Loucy (cell line): ENCODE data around the gene APCS.

Experiments
- EZH2phosphoT487 ChIP-seq: fragments of 200-600 bp; IDR thresholded peaks from 2 replicates; pipeline ENCODE4 v1.6.1; 2018; ENCODE audit warnings: antibody characterized with exemption, mild to moderate bottlenecking, moderate library complexity, borderline replicate concordance
- TF ChIP-seq, protein P1 (sequence below): fragments of 200-600 bp; sonication (generic); conservative IDR thresholded peaks from 2 replicates; pipeline ENCODE4 v1.5.1; 2014; ENCODE audit warnings: mild to moderate bottlenecking, antibody characterized with exemption, low read length

DNA sequence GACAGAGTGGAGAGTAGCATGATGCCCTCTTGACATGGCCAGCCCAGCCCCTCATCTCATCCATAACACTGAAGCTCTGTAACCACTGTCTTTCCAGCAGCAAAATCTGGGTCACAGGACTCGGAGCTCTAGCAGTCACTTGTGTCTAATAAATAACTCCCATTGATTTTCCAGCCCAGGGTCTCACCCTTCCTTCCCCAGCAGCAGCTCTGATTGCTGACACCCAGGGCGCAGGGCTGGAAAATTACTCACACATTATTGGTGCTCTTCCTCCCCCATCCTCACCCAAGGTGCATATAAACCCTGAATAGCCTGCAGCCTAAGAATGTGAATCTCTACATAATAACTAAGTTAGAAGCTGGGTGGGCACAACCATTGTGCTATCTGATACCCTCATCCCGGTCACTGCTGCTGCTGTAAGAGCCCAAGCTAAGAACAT is 30.7 kb upstream of the APCS start:
- TF ChIP-seq, protein P1, sequence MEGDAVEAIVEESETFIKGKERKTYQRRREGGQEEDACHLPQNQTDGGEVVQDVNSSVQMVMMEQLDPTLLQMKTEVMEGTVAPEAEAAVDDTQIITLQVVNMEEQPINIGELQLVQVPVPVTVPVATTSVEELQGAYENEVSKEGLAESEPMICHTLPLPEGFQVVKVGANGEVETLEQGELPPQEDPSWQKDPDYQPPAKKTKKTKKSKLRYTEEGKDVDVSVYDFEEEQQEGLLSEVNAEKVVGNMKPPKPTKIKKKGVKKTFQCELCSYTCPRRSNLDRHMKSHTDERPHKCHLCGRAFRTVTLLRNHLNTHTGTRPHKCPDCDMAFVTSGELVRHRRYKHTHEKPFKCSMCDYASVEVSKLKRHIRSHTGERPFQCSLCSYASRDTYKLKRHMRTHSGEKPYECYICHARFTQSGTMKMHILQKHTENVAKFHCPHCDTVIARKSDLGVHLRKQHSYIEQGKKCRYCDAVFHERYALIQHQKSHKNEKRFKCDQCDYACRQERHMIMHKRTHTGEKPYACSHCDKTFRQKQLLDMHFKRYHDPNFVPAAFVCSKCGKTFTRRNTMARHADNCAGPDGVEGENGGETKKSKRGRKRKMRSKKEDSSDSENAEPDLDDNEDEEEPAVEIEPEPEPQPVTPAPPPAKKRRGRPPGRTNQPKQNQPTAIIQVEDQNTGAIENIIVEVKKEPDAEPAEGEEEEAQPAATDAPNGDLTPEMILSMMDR = no peak
- TF ChIP-seq EZH2phosphoT487 = no peak
